Right lung (tissue), 5 donors: ENCODE data around the gene ZDHHC14. TPM values are rescaled to one million over a fixed set of nuclear protein-coding genes. Genes with fewer than 3 reads are reported as not detected.
"Not testable (repeated sequence)": the region's sequence is repeated elsewhere in the genome, so short reads cannot be mapped to it uniquely, and the experiment has no call there.

Experiments used
- DNase-seq, 2 donors: peaks; one replicate each; pipeline ENCODE4 v3.0.0-alpha.2; 2013
- polyA plus RNA-seq, 5 donors: library from polyadenylated mRNA; unstranded; fragments of 120-200 nt; gene quantifications; one replicate each; pipeline versions ENCODE4 v1.2.1 to v1.2.3, GENCODE V29; 2013; ENCODE audit warnings: inconsistent platforms in 1 of 5, low replicate concordance in 1 of 5; ENCODE audit not compliant: insufficient read length in 5 of 5, insufficient read depth in 1 of 5

Gene ZDHHC14
- polyA plus RNA-seq, 5 donors, result 19.1 to 29.5 (median 25.6) TPM

GRCh38 chr6:157716251-157716995, 335.4 kb downstream of the ZDHHC14 start:
- DNase-seq, result no peak

GRCh38 chr6:157717340-157717748, 336.4 kb downstream of the ZDHHC14 start:
- no peak for DNase-seq

GRCh38 chr6:157718503-157719187, 337.7 kb downstream of the ZDHHC14 start:
- DNase-seq, result no peak

- not testable (repeated sequence) for DNase-seq
These were observed 340.0 kb downstream of the ZDHHC14 start for GRCh38 chr6:157720964-157721363.

GRCh38 chr6:157721426-157721825, 340.4 kb downstream of the ZDHHC14 start:
- DNase-seq, result no peak

GRCh38 chr6:157721830-157722229, 340.8 kb downstream of the ZDHHC14 start:
- no peak for DNase-seq

- DNase-seq, result no peak
These were observed 342.4 kb downstream of the ZDHHC14 start for GRCh38 chr6:157723376-157723775.

GRCh38 chr6:157724138-157724820, 343.3 kb downstream of the ZDHHC14 start:
- DNase-seq, result no peak

GRCh38 chr6:157724960-157725741, 344.2 kb downstream of the ZDHHC14 start:
- DNase-seq, result no peak

- no peak for DNase-seq
These were observed 344.8 kb downstream of the ZDHHC14 start for GRCh38 chr6:157725836-157726235.

GRCh38 chr6:157726892-157727628, 346.1 kb downstream of the ZDHHC14 start:
- no peak for DNase-seq

Other genes with a start within 250 kb of the ZDHHC14 start
- 10 to 100 TPM; 11.9 to 16.0 (median 13.3) TPM for gene TMEM242, start 57.7 kb upstream of the ZDHHC14 start, polyA plus RNA-seq